ENCODE measurements around the gene PHGDH.

The PHGDH gene

GRCh38 chr1:119720866-119721440 lies 9.2 kb downstream of the PHGDH start:
- no peak for DNase-seq (ENCODE audit: low read depth)
- H3K4me3 ChIP-seq (ENCODE audit: low read depth, low read length) = no peak overlapping the region
- TF ChIP-seq CTCF (conservative IDR thresholded peaks at IDR 0.05; ENCODE audit: low read depth, low read length) = no peak

- no peak for DNase-seq (ENCODE audit: low read depth)
- no peak for TF ChIP-seq CTCF (conservative IDR thresholded peaks at IDR 0.05; ENCODE audit: low read depth, low read length)
These were observed 10.2 kb downstream of the PHGDH start for GRCh38 chr1:119721896-119722295.

GRCh38 chr1:119724611-119725218 lies 13.0 kb downstream of the PHGDH start:
- no peak for DNase-seq (ENCODE audit: low read depth)
- no peak for TF ChIP-seq CTCF (conservative IDR thresholded peaks at IDR 0.05; ENCODE audit: low read depth, low read length)
- no peak overlapping the region for H3K4me3 ChIP-seq (ENCODE audit: low read depth, low read length)

More at GRCh38 chr1:119721896-119722295, 10.2 kb downstream of the PHGDH start:
- H3K4me3 ChIP-seq (ENCODE audit: low read depth, low read length) = no peak overlapping the region

GRCh38 chr1:119725626-119726025 lies 13.9 kb downstream of the PHGDH start:
- no peak for DNase-seq (ENCODE audit: low read depth)
- no peak for TF ChIP-seq CTCF (conservative IDR thresholded peaks at IDR 0.05; ENCODE audit: low read depth, low read length)
- no peak overlapping the region for H3K4me3 ChIP-seq (ENCODE audit: low read depth, low read length)

- DNase-seq (ENCODE audit: low read depth) = no peak
- H3K4me3 ChIP-seq (ENCODE audit: low read depth, low read length) = no peak overlapping the region
- no peak for TF ChIP-seq CTCF (conservative IDR thresholded peaks at IDR 0.05; ENCODE audit: low read depth, low read length)
These were observed 16.3 kb downstream of the PHGDH start for GRCh38 chr1:119727991-119728390.

- H3K4me3 ChIP-seq (ENCODE audit: low read depth, low read length) = no peak overlapping the region
- DNase-seq (ENCODE audit: low read depth) = no peak
- no peak for TF ChIP-seq CTCF (conservative IDR thresholded peaks at IDR 0.05; ENCODE audit: low read depth, low read length)
These were observed 17.3 kb downstream of the PHGDH start for GRCh38 chr1:119729044-119729443.

- no peak for TF ChIP-seq CTCF (conservative IDR thresholded peaks at IDR 0.05; ENCODE audit: low read depth, low read length)
- no peak for DNase-seq (ENCODE audit: low read depth)
- H3K4me3 ChIP-seq (ENCODE audit: low read depth, low read length) = no peak overlapping the region
These were observed 19.3 kb downstream of the PHGDH start for GRCh38 chr1:119731060-119731459.
